HG03439 (cell line): ENCODE results near the gene TMX4.
"Not testable (repeated sequence)": the region's sequence is repeated elsewhere in the genome, so short reads cannot be mapped to it uniquely, and the experiment has no call there.

Experiments
- ATAC-seq: cut with Tn5 transposase; IDR thresholded peaks from one replicate; pipeline ENCODE4 v1.9.1; 2021; ENCODE audit warnings: mild to moderate bottlenecking, moderate library complexity; ENCODE audit not compliant: unreplicated experiment

Gene TMX4

GRCh38 chr20:8019246-8019997 lies at the start of gene TMX4:
TSS of gene TMX4 (minus strand) at chr20:8019761. CDS start at chr20:8019613, 148 bp downstream.
- ATAC-seq, result peak; percentile 94

GRCh38 chr20:8067082-8067481 lies 47.5 kb upstream of the TMX4 start:
- ATAC-seq, result no peak

- no peak for ATAC-seq
Measured at GRCh38 chr20:8066662-8067061, 47.1 kb upstream of the TMX4 start.

- ATAC-seq, result no peak
Measured at GRCh38 chr20:8065691-8066090, 46.1 kb upstream of the TMX4 start.

GRCh38 chr20:8062756-8063155 lies 43.2 kb upstream of the TMX4 start:
- no peak for ATAC-seq

- no peak for ATAC-seq
Measured at GRCh38 chr20:8061861-8062518, 42.4 kb upstream of the TMX4 start.

GRCh38 chr20:8060977-8061376 lies 41.4 kb upstream of the TMX4 start:
- no peak for ATAC-seq

GRCh38 chr20:8057871-8058270 lies 38.3 kb upstream of the TMX4 start:
- ATAC-seq, result no peak

- ATAC-seq, result no peak
Measured at GRCh38 chr20:8055096-8055495, 35.5 kb upstream of the TMX4 start.

- no peak for ATAC-seq
Measured at GRCh38 chr20:8050157-8050837, 30.7 kb upstream of the TMX4 start.

- no peak for ATAC-seq
Measured at GRCh38 chr20:8049310-8049709, 29.7 kb upstream of the TMX4 start.

GRCh38 chr20:8045946-8046345 lies 26.4 kb upstream of the TMX4 start:
- no peak for ATAC-seq

- peak; percentile 90 for ATAC-seq
Measured at GRCh38 chr20:8043687-8044282, 24.2 kb upstream of the TMX4 start.

- no peak for ATAC-seq
Measured at GRCh38 chr20:8039042-8039441, 19.5 kb upstream of the TMX4 start.

- no peak for ATAC-seq
Measured at GRCh38 chr20:8036771-8037170, 17.2 kb upstream of the TMX4 start.

GRCh38 chr20:8033151-8033841 lies 13.7 kb upstream of the TMX4 start:
- ATAC-seq, result no peak

- ATAC-seq, result no peak
Measured at GRCh38 chr20:8032499-8032898, 12.9 kb upstream of the TMX4 start.

- not testable (repeated sequence) for ATAC-seq
Measured at GRCh38 chr20:8031539-8031938, 12.0 kb upstream of the TMX4 start.

- ATAC-seq, result no peak
Measured at GRCh38 chr20:8021541-8022269, 2.1 kb upstream of the TMX4 start.
